GM23338 (cell line): ENCODE measurements around the gene EDEM2. TPM values are rescaled to one million over a fixed set of nuclear protein-coding genes. Genes with fewer than 3 reads are reported as not detected.

Experiments
- ATAC-seq: fragments of 200-7000 bp; cut with Tn5 transposase; 3 replicates; pipeline ENCODE4 v1.9.1; 2020
- DNase-seq: peaks from one replicate; pipeline ENCODE4 v3.0.0-alpha.2; 2015; ENCODE audit warnings: low spot score
- H2AFZ ChIP-seq: fragments of 200-600 bp; sonication (generic); 2 replicates; pipeline ENCODE4 v1.8.0; 2016; ENCODE audit warnings: antibody characterized with exemption, mild to moderate bottlenecking, moderate library complexity
- H3F3A ChIP-seq: fragments of 200-600 bp; sonication (generic); replicated peaks from 2 replicates; pipeline ENCODE4 v1.8.0; 2017; ENCODE audit warnings: antibody characterized with exemption, mixed run types, low read depth
- H3K27ac ChIP-seq: fragments of 200-600 bp; sonication (generic); 2 replicates; pipeline ENCODE4 v1.6.1; 2016; ENCODE audit warnings: low read depth
- H3K27me3 ChIP-seq: fragments of 200-600 bp; sonication (generic); 2 replicates; pipeline ENCODE4 v1.8.0; 2016; ENCODE audit warnings: mild to moderate bottlenecking, mixed run types, moderate library complexity; ENCODE audit not compliant: insufficient read depth
- H3K36me3 ChIP-seq: fragments of 200-600 bp; sonication (generic); 2 replicates; pipeline ENCODE4 v1.8.0; 2016; ENCODE audit warnings: mild to moderate bottlenecking; ENCODE audit not compliant: insufficient read depth
- H3K4me1 ChIP-seq: fragments of 200-600 bp; sonication (generic); 2 replicates; pipeline ENCODE4 v1.8.0; 2016; ENCODE audit warnings: mild to moderate bottlenecking, moderate library complexity; ENCODE audit not compliant: insufficient read depth
- H3K4me2 ChIP-seq: fragments of 200-600 bp; sonication (generic); 2 replicates; pipeline ENCODE4 v1.7.1; 2017; ENCODE audit warnings: mixed run types
- H3K4me3 ChIP-seq: fragments of 200-600 bp; sonication (generic); 2 replicates; pipeline ENCODE4 v1.6.1; 2016; ENCODE audit warnings: mixed run types
- H3K79me2 ChIP-seq: fragments of 200-600 bp; sonication (generic); replicated peaks from 2 replicates; pipeline ENCODE4 v1.8.0; 2017; ENCODE audit warnings: mild to moderate bottlenecking; ENCODE audit not compliant: insufficient read depth
- H3K9me2 ChIP-seq: fragments of 200-600 bp; sonication (generic); 2 replicates; pipeline ENCODE4 v1.8.0; 2017; ENCODE audit not compliant: insufficient read depth
- H4K20me1 ChIP-seq: fragments of 200-600 bp; sonication (generic); replicated peaks from 2 replicates; pipeline ENCODE4 v1.8.0; 2017; ENCODE audit warnings: mild to moderate bottlenecking; ENCODE audit not compliant: insufficient read depth
- H3K27ac Mint-ChIP-seq: 2 replicates; pipeline ENCODE4 v1.8.0; 2020; ENCODE audit warnings: inconsistent platforms, mild to moderate bottlenecking, moderate library complexity, mixed read lengths
- H3K27me3 Mint-ChIP-seq: 3 replicates; pipeline ENCODE4 v1.8.0; 2022; ENCODE audit warnings: low read depth, mild to moderate bottlenecking, moderate library complexity, mixed read lengths, inconsistent platforms; ENCODE audit not compliant: insufficient read depth, poor library complexity
- H3K36me3 Mint-ChIP-seq: 3 replicates; pipeline ENCODE4 v1.8.0; 2021; ENCODE audit warnings: low read depth, mild to moderate bottlenecking, inconsistent platforms, moderate library complexity, mixed read lengths
- H3K4me1 Mint-ChIP-seq: 3 replicates; pipeline ENCODE4 v1.8.0; 2020; ENCODE audit warnings: mild to moderate bottlenecking, inconsistent platforms, mixed read lengths
- H3K4me3 Mint-ChIP-seq: 3 replicates; pipeline ENCODE4 v1.8.0; 2021; ENCODE audit warnings: moderate library complexity, mild to moderate bottlenecking, inconsistent platforms, mixed read lengths
- H3K9me3 Mint-ChIP-seq: 3 replicates; pipeline ENCODE4 v1.8.0; 2020; ENCODE audit warnings: moderate library complexity, mild to moderate bottlenecking, inconsistent platforms, mixed read lengths
- CREB1 ChIP-seq: fragments of 250-450 bp; sonication (Bioruptor Pico); IDR thresholded peaks from 2 replicates; pipeline ENCODE4 v1.5.0; 2020; ENCODE audit warnings: low read depth, mild to moderate bottlenecking, moderate library complexity
- EZH2phosphoT487 ChIP-seq: fragments of 200-600 bp; sonication (generic); IDR thresholded peaks from one replicate; pipeline ENCODE4 v1.8.1; 2018; ENCODE audit warnings: antibody characterized with exemption; ENCODE audit not compliant: unreplicated experiment
- ZNF331 ChIP-seq: fragments of 250-450 bp; sonication (Bioruptor Pico); IDR thresholded peaks from 2 replicates; pipeline ENCODE4 v1.5.0; 2020; ENCODE audit warnings: low read depth, mild to moderate bottlenecking, moderate library complexity
- polyA plus RNA-seq: library from polyadenylated mRNA; unstranded; fragments of >200 nt; fragmentation: Nextera tagmentation; extraction: Ambion mirVana; gene quantifications from 2 replicates; pipeline ENCODE4 v1.2.1, GENCODE V29; 2016
- total RNA-seq: library from RNA; depleted of rRNA; stranded (reverse); fragments of >200 nt; shearing (Covaris generic); gene quantifications from 2 replicates; pipeline ENCODE4 v1.2.3, GENCODE V29; 2014
- TF ChIP-seq, protein P1 (sequence below): fragments of 250-450 bp; sonication (Bioruptor Pico); IDR thresholded peaks from 2 replicates; pipeline ENCODE4 v1.5.0; 2020; ENCODE audit warnings: mild to moderate bottlenecking, moderate library complexity
- TF ChIP-seq, protein P2 (sequence below): IDR thresholded peaks from one replicate; pipeline ENCODE4 v1.6.1; 2018; ENCODE audit warnings: antibody characterized with exemption; ENCODE audit not compliant: unreplicated experiment

Gene EDEM2
- total and polyA plus RNA-seq, 2 experiments from 2014 or later: 13.9 to 25.3 TPM

DNA sequence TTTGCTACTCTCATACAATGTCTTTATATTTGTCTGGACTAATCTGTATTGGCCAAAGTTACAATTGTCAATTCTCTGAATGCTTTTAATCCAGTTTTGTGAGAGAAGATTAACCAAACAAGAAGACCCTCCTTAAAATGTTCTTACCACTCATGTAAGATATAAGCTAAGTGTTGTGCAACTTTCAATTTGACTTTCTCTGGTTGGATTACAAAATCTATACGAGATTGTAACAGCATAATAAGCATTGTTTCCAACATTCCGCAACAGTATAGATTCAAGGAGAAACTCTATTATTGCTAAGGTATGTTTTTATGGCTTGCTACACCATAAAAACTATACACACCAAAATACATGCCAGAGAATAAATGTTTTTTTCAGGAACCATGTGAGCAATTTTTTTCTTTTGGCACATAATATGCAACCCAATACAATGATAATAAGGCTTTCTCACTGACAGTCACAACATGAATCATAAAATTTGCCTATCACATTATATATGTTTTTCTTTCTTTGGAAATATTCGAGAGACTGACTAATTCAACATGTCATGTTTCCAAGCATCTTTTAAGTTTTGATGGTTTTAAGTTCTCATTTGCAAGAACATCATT lies 42.3 kb downstream of the EDEM2 start (continued):
- TF ChIP-seq, protein P1, sequence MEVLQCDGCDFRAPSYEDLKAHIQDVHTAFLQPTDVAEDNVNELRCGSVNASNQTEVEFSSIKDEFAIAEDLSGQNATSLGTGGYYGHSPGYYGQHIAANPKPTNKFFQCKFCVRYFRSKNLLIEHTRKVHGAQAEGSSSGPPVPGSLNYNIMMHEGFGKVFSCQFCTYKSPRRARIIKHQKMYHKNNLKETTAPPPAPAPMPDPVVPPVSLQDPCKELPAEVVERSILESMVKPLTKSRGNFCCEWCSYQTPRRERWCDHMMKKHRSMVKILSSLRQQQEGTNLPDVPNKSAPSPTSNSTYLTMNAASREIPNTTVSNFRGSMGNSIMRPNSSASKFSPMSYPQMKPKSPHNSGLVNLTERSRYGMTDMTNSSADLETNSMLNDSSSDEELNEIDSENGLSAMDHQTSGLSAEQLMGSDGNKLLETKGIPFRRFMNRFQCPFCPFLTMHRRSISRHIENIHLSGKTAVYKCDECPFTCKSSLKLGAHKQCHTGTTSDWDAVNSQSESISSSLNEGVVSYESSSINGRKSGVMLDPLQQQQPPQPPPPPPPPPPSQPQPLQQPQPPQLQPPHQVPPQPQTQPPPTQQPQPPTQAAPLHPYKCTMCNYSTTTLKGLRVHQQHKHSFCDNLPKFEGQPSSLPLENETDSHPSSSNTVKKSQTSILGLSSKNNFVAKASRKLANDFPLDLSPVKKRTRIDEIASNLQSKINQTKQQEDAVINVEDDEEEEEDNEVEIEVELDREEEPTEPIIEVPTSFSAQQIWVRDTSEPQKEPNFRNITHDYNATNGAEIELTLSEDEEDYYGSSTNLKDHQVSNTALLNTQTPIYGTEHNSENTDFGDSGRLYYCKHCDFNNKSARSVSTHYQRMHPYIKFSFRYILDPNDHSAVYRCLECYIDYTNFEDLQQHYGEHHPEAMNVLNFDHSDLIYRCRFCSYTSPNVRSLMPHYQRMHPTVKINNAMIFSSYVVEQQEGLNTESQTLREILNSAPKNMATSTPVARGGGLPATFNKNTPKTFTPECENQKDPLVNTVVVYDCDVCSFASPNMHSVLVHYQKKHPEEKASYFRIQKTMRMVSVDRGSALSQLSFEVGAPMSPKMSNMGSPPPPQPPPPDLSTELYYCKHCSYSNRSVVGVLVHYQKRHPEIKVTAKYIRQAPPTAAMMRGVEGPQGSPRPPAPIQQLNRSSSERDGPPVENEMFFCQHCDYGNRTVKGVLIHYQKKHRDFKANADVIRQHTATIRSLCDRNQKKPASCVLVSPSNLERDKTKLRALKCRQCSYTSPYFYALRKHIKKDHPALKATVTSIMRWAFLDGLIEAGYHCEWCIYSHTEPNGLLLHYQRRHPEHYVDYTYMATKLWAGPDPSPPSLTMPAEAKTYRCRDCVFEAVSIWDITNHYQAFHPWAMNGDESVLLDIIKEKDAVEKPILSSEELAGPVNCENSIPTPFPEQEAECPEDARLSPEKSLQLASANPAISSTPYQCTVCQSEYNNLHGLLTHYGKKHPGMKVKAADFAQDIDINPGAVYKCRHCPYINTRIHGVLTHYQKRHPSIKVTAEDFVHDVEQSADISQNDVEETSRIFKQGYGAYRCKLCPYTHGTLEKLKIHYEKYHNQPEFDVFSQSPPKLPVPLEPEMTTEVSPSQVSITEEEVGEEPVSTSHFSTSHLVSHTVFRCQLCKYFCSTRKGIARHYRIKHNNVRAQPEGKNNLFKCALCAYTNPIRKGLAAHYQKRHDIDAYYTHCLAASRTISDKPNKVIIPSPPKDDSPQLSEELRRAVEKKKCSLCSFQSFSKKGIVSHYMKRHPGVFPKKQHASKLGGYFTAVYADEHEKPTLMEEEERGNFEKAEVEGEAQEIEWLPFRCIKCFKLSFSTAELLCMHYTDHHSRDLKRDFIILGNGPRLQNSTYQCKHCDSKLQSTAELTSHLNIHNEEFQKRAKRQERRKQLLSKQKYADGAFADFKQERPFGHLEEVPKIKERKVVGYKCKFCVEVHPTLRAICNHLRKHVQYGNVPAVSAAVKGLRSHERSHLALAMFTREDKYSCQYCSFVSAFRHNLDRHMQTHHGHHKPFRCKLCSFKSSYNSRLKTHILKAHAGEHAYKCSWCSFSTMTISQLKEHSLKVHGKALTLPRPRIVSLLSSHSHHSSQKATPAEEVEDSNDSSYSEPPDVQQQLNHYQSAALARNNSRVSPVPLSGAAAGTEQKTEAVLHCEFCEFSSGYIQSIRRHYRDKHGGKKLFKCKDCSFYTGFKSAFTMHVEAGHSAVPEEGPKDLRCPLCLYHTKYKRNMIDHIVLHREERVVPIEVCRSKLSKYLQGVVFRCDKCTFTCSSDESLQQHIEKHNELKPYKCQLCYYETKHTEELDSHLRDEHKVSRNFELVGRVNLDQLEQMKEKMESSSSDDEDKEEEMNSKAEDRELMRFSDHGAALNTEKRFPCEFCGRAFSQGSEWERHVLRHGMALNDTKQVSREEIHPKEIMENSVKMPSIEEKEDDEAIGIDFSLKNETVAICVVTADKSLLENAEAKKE (CRISPR knock-in tag): no peak

DNA sequence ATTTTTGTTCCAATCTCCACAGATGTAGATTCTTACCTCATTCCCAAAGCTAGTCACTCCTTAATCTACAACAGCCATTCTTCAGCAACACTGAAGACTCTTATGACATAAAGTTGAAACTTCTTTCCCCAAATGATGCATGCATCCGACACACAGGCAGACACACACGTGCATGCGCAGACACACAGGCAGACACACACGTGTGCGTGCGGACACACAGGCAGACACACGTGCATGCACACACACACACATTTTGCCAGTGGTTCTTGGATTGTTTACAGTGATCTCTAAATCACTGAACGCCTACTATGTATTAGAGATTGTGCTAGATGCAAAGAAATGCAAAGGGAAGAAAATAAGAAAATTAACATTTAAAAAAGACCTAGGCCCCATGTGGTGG lies 45.5 kb downstream of the EDEM2 start:
- no peaks in the 10 kb centered on the region for H4K20me1 ChIP-seq
- H2AFZ ChIP-seq: no peak overlapping the region
- peaks cover 3% of the 10 kb centered on the region; the same call in 2 of the 3 replicates for H3K9me3 Mint-ChIP-seq
- H3K4me3 ChIP-seq: no peak overlapping the region
- H3K27ac Mint-ChIP-seq: no peak overlapping the region
- no peak overlapping the region for H3K4me2 ChIP-seq
- no peaks in the 10 kb centered on the region for H3K36me3 ChIP-seq
- DNase-seq (no peak), ATAC-seq (no peak)
- H3K4me3 Mint-ChIP-seq: no peak overlapping the region
- H3K4me1 Mint-ChIP-seq: peaks cover 3% of the 10 kb centered on the region; the same call in 2 of the 3 replicates
- peaks cover 6% of the 10 kb centered on the region for H3F3A ChIP-seq
- H3K27ac ChIP-seq: 0 out of 2 replicates have a peak overlapping the region, but pooled peaks have one; percentile 22
- H3K4me1 ChIP-seq: no peaks in the 10 kb centered on the region
- H3K27me3 Mint-ChIP-seq: no peaks in the 10 kb centered on the region
- H3K36me3 Mint-ChIP-seq: no peaks in the 10 kb centered on the region
- no peaks in the 10 kb centered on the region for H3K27me3 ChIP-seq
- H3K9me2 ChIP-seq: no peaks in the 10 kb centered on the region
- no peaks in the 10 kb centered on the region for H3K79me2 ChIP-seq
- TF ChIP-seq CREB1 (CRISPR knock-in tag) (no peak), EZH2phosphoT487 (no peak), ZNF331 (no peak)
- TF ChIP-seq, protein P1 (CRISPR knock-in tag): no peak
- TF ChIP-seq, protein P2, sequence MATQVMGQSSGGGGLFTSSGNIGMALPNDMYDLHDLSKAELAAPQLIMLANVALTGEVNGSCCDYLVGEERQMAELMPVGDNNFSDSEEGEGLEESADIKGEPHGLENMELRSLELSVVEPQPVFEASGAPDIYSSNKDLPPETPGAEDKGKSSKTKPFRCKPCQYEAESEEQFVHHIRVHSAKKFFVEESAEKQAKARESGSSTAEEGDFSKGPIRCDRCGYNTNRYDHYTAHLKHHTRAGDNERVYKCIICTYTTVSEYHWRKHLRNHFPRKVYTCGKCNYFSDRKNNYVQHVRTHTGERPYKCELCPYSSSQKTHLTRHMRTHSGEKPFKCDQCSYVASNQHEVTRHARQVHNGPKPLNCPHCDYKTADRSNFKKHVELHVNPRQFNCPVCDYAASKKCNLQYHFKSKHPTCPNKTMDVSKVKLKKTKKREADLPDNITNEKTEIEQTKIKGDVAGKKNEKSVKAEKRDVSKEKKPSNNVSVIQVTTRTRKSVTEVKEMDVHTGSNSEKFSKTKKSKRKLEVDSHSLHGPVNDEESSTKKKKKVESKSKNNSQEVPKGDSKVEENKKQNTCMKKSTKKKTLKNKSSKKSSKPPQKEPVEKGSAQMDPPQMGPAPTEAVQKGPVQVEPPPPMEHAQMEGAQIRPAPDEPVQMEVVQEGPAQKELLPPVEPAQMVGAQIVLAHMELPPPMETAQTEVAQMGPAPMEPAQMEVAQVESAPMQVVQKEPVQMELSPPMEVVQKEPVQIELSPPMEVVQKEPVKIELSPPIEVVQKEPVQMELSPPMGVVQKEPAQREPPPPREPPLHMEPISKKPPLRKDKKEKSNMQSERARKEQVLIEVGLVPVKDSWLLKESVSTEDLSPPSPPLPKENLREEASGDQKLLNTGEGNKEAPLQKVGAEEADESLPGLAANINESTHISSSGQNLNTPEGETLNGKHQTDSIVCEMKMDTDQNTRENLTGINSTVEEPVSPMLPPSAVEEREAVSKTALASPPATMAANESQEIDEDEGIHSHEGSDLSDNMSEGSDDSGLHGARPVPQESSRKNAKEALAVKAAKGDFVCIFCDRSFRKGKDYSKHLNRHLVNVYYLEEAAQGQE: no peak
